Stimulated activated CD8-positive, alpha-beta memory T cell treated with anti-CD3 and anti-CD28 coated beads, Interleukin-4, amount 100 ng/mL, for 1 hour (primary cell): Measurements from ENCODE around the gene CMTM4.

Experiments
- DNase-seq, 2 donors: peaks; one replicate each; pipeline ENCODE4 v3.0.0-alpha.2; 2020; ENCODE audit warnings: low read depth in 2 of 2, low spot score in 1 of 2

The CMTM4 gene

DNA sequence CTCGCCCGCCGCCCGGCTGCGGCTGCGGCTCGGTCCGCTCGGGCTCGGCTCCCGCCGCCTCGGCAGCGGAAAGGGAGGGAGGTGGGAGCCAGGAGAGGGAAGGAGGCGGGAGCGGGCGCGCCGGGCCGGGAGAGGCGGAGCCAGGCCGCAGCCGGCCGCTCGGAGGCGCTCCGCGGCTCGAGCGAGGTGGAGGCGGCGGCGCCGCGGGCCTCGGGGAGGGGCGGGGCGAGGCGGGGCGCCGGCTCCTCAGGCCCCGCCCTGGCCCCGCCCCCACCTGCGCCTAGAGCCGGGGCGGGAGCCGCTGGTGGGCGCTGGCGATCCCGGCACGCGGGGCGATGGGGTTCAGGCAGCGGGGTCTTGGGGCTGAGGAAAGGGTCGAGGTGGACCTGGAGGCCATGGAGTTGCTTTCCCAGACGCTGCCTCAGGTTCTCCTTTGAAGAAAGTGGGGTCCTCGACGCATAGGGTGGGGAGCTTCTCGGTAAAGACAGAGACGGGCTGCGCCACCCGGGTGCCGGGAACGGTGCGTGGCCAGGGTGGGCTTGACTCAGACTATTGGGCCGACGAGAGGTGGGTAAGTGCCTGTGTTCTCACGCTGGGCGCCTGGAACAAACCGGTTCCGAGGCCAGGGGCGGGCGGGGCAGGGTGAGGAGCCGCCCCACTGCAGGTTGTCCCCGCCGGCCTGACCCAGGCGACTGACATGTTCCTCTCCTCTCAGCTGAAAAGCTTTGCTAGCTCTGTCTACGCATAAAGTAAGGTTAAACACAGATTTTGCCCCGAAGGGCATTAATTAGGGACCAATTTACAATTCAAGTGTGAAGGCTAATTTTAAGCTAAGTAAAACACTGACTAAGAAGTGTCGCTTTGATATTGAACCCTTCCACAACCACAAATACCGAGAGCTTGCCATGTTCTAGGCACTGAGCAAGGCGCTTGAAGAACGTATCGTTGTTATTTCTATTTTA lies at the start of gene CMTM4:
CMTM4 (minus strand) TSS at position 75 of the 962 bp plus-strand sequence. CDS start 218 bp downstream, outside the sequence.
- peak; percentile 32 to 45 for DNase-seq

DNA sequence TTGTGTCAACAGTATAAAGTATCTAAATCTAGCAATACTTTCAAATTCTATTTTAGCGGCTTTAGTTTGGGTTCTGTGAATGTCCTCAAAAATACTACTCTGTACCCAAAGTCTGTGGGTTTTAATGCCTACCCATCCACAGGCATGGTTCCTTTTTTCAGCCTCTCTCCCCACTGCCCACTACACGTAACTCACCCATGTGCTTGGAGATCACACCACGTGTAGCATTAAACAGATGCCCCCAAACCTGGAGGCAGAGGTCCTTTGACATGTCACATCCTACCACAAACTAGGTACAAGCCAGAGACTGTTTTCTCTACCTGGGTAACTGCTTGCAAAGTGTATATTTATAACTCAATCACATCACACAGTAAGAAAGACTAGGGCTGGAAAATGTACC lies 49.5 kb upstream of the CMTM4 start:
- no peak for DNase-seq

DNA sequence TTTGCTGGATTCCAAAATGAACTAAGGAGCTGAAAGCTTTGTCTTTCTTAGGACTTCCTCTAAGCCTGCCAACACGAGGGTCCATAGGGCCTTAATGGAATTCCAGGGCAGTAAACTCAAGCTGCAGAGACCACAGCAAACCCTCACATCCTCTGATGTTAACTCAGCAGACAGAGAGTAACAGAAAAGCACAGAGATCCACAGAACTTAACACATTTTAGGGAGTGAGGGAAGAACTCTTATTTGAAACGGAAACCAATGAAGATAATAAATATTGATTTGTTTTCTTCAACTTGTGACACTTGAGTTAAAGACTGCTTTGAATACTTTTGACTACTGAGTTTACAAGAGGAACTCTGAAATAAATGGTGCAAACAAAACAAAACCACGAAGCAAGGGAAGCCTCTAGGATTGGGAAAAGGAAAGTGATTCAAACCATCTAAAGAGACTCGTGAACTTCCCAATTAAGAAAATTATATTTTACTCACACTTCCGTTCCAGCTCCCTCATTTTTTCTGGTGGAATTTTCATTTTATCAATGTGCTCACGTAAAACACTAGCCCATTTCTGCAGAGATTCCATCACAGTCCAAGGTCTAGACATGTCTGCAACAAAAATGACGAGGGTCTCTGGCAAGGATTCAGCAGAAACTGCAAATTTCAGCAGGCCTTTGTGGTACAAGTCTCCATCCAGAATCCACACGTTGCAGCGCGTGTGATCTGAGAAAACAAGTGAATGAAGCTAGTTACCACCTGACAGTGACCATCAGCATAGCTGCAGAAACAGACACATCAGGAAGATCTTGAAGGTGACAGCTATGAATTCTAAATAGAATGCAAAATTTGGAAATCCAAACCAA lies 45.6 kb upstream of the CMTM4 start:
- no peak for DNase-seq

DNA sequence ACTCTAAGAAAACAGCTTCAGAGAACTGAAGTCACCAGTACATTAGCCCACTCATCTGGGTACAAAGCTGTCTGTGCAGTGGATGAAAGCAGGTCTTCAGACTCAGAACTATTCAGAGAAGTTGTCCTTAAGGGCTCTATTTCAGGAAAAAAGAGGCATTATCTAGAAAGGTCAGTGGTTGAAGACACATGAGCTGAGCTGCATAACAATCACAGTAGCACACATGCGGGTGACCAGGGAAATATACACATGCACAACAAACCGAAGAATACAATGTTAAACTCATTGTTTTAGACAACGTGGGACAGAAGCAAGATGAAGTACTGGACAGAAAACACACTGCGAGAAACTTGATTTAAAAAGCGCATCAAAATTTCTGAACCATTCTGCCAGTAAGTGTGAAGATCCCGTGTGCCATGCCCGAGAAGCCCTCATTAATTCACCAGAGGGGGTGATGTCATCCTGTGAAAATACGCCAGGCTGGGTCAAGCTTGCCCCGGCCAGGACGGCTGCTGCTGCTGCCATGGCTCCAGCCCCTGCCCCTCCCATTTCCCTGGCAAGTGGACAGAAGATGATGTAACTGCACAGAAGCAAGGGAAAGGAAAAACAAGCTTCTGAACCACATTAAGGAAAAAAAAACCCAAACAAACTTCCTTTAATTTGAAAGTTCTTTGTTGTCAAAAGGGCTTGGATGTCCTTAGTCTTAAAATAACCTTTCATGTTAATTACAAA lies 44.8 kb upstream of the CMTM4 start:
- DNase-seq: no peak

DNA sequence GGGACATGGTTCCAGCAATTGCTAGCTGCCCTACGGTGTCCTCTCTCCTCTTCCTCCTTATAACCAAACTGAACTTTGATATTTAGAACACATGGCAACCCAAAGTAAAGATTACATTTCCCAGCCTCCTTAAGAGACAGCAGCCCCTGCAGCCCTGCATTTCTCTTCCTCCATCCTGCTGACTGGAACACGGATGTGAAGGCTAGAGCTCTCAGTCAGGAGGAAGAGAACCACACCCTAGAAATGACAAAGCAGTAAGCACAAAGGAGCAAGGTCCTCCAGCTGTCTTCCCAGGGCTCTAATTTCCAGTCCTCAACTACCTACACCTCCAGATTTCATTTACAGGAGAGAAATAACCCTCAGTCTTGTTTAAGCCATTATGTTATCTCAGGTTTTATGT lies 44.0 kb upstream of the CMTM4 start:
- no peak for DNase-seq

DNA sequence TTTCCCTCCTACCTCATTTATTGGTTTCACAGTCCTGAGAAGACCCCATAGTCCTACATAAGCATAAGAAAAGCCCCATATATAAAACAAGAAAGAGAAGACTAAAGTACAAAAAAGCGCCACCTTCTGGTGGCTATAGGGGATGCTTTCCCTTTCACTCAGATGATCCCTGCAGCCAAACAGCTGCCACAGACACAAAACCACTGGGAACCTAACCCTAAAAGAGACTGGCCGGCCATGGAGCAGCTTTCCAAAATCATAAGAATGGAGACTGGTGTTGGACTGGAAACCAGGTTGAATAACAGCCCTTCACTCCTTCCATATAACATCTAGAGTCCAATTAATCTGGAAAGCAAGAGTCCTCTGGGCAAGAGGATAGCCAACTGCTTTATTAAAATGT lies 43.5 kb upstream of the CMTM4 start:
- DNase-seq: no peak

DNA sequence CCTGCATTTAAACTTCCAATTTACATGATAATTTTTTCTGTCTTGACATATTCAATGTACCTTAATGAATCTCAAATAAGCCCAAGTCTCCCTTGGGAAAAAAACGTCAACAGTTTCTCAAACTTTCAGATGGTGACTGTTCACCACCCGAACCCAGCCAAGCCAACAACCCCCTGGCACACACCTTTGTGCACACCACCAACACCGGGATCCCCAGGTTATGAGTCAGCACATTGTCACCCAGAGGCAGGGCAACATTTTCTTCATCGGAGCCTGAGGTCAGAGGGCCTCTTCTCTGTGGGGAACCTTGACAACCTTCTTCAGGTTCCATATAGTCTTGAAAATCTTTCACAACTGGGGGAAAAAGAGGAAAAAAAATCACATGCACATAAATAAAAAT lies 39.3 kb upstream of the CMTM4 start:
- DNase-seq: no peak

DNA sequence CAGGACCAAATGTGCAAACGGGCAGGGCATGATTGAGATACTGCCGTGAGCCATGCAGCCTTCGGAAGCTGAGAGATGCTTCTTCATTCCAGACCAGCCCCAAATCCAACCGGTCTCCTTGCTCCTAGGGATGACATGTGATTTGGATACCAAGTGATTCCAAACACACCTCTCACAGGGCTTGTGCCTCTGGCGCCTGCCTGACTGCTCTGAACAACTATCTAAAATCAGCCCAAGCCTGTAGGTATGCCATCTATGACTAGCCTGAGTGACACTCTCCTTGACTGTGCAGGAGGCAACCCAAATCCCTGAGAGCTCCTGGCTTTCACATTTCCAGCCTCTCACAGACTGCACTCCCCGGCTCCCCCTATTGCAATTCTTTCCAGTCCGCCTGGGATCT lies 34.6 kb upstream of the CMTM4 start:
- DNase-seq: no peak

DNA sequence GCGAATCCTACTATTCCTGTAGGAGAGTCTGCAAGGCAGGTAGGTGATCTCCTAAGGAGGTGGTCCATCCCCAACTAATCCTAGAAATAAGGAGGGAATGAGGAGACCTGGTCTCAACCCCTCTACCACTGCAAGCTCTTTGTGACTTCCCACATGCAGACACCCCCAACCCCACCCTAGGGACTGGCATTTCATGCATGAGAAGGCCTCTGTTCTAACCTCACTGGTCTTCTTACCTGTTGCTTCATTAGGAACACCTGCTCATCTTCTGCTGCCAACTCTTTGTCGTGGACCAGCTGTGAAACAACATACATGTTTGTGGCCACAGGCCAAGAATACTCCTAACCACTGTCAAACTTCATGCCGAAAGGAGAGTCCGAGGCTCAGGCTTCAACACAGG lies 32.3 kb upstream of the CMTM4 start:
- no peak for DNase-seq

DNA sequence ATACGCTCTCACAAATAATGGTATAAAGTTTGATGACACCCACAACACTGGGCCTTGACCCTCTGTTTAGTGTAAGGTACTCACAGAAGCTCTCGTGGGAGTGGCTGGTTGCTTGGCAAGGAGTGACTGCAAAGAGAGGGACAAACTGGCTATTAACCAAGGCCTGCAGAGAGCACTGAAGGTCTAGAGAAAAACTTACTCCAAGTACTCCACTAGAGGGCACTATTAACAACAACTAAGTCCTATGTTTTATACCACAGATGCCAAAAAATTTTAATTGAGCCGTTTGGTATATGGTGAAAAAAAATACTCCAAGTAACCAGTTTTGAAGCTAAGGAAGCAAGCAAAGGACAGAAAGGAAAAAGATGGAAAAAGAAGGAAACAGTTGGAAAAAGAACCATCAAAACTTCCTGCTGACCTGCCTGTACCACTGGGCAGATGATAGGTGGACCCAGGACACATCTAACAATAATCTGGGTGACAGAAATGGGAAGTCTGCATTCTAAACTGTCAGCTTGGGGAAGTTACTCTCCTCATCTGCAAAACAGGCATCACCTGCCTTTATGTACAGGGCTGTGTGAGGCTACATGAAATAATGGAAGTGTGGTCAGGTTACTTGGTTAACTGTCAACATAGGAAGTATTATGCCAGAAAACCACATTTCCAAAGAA lies 31.7 kb upstream of the CMTM4 start:
- DNase-seq: no peak

DNA sequence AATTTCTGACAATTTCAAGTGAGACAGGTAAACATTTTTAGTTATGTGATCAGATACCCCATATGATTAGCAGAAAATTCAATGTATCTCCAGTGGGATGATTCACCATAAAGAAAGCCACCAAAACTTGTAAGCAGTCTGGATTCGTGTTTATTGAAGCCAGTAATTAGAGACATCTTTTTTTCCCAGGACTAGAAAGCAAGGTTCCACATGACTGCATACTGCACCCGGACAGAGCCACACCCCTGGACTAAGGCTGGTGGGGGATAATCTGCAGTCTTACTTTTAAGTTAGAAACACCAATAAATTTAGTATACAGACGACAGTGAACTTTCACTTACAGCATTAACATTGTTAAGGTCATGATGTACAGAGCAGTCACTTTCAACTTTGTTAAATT lies 24.2 kb upstream of the CMTM4 start:
- no peak for DNase-seq

DNA sequence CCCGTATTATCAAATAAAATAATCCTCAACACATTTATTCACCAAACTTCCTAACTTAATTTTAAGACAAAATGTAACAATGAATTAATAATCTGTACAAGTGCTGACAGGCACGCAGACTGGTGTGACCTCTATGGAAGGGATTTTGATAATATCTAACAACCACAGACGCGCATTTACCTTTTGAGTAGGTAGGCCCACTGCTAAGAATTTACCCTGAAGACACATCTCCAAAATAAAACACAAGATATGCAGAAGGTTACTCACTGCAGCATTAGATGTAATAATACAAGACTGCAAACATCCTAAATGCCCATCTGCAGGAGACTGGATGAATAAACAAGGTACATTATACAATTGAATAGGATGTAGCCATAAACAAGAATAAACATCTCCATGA lies 22.7 kb upstream of the CMTM4 start:
- DNase-seq: no peak

DNA sequence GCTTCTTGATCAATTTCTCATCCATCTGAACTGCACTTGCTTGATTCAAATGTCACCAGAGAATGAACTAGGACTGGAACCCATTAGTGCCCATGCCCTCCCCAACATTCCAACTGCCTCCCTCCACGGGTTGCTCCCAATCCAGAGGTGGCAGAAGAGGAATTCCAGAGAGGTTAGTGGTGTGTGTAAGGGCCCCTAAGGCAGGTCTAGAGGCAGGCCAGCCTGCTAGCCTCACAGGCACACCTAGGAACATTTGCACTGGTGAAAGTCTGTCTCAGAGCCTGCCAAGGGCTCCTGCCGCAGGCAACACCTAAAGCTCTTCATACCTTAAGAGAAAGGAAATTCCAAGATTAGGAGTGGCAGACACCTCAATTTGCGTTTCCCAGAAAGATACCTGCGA lies 21.2 kb upstream of the CMTM4 start:
- no peak for DNase-seq

DNA sequence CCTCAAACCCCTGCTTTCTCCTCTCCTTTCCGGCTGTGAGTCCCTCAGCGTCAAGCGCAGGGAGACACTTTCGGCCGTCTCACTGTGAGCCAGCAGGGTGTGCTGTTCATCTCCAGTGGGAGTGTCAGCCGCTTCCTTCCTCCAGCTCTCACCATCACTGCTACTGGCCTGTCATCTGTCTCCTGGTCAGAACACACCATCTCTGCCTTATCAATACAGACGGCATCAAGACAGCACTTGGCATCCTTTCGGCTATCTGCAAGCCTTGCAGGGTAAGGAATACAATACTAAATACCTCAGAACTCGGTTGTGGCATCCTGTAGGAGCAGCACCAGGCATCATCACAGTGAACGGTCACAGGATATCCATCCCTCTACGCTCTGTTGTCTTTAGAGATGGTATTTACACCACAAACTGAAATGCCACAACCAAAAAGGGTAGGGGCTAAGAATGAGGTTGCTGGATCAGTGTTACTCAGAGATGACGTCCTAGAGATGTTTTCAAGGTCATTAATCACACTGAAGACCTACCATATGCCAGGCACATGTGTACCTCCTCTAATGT lies 20.7 kb upstream of the CMTM4 start:
- DNase-seq: no peak

DNA sequence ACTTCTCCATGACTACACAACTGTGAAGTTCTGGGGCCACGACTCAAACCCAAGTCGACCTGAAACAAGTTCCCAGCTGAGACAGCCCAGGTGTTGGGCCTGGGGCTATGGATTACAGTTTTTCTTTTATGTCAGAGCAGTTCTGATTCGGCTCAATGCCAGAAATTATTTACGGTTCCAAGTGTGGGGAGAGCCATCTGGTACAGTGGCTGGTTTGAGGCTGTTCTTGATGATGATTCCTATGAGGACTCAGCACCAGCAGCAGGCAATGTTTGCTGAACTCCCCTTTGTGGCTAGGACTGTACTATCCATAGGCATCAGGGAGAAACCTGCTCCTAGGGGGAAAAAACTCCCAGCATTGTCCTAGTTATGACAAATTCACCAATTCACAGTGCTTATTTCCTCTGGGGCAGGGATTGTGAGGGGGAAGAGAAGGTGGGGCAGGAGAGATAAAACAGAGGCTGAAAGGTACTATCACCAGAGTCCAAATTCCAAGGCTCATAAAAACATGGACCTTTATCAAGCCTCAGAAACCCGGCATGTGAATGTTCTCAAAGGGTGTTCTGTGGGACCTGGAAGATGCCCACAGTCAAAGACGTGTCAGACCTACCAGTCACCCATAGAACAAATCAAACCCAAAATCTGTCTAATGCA lies 18.2 kb upstream of the CMTM4 start:
- DNase-seq: no peak

DNA sequence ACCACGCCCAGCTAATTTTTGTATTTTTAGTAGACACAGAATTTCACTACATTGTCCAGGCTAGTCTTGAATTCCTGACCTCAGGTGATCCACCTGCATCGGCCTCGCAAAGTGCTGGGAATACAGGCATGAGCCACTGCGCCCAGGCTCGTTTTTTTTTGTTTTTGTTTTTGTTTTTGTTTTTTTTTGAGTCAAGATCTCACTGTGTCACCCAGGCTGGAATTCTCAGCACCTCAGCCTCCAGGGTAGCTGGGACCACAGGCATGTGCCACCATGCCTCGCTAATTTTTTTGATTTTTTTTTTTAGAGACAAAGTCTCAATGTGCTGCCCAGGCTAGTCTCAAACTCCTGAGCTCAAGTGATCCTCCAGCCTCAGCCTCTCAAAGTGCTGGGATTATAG lies 17.5 kb upstream of the CMTM4 start:
- DNase-seq: no peak

DNA sequence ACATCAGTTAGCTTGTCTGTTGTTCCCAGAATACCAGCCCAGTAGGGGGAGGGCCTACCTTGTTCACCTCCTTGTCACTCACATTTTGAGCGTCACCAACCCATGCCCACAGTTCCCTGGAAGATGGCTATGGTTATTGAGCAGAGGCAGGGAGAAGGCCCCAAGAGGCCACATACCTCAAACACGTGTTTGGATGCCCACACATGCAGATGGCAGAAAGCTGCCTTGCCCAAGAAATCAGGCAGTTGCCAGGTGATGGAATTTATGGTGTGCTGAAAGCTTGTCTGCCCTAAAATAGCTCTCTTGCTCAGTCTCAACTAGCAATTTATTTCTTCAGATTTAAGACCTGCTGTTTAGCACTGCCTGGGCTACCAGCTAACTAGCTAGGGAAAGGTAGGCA lies 16.5 kb upstream of the CMTM4 start:
- DNase-seq: no peak

DNA sequence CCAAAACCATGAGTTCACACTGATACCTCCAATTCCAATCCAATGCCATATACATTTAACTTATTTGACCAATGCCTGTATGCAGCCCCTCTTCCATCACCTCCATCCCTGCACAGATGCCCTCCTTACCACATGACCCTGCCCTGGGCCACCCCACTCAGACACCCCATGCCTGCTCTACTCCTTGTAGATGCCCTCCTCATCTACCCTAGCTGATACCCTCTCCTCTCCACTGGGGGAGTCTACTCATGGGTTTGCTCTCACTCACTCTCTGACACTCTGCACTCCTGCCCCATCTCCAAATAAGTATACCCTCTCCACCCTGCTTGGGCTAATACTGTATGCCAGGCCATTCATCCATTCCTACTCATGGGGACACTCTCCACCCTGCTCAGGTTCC lies 16.0 kb upstream of the CMTM4 start:
- no peak for DNase-seq

DNA sequence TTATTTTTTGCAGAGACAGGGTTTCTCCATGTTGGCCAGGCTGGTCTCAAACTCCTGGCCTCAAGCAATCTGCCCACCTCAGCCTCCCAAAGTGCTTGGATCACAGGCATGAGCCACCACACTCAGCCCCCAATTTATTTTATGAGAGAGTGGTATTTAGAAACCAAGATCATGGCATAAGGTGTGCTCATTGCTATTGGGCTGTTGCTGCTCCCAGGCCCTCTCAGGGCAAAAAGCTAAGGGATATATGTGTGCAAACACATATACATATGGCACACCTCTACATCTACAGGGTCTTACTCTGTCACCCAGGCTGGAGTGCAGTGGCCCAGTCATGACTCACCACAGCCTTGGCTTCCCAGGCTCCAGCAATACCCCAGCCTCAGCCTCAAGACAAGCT lies 15.0 kb upstream of the CMTM4 start:
- no peak for DNase-seq

DNA sequence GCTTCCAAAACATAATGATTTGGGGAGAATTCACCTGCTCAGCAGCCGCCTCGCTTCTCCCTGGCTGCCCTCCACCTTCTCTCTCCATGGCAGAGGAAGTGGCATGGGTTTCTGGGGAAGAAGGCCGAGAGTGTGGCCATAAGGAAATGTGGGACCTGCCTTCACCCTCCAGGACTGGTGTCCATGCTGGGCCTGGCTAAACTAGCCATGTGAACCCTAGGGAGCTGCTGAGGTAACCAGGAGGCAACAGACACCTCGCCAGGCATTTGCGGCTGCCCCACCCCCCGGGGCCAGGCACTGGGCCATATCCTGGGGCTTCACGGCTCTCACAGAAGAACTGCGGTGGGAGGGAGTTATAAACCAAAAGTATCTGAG lies 9.9 kb upstream of the CMTM4 start:
- no peak for DNase-seq
